ENCODE data around the gene FBXO30. TPM values are rescaled to one million over a fixed set of nuclear protein-coding genes. Genes with fewer than 3 reads are reported as not detected.
A peak's percentile ranks its signal among the peaks of the same experiment; 100 is the strongest.

Gene FBXO30
- total RNA-seq, 1 donor = 3.5 TPM

DNA sequence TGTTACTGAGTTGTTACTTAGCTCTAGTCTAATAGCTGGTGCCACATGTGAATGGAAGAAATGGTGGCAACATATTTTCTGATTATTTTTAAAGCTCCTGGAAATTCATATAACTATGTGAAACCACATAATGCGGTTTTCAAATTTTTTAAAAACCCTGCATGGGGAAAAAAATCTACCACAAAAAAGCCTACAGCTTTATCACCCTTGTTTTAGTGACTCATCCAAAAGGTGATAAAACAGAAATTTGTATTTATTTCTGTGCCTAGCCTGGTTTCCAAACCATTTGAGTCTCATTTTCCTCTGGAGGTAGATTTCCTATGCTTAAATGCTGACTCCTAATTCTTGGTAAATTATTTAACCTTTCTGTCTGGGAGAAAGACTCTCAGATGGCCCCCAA, 5.4 kb upstream of the FBXO30 start:
- no peak for DNase-seq (ENCODE audit: low read depth in 2 of 3, low spot score in 2 of 3)

DNA sequence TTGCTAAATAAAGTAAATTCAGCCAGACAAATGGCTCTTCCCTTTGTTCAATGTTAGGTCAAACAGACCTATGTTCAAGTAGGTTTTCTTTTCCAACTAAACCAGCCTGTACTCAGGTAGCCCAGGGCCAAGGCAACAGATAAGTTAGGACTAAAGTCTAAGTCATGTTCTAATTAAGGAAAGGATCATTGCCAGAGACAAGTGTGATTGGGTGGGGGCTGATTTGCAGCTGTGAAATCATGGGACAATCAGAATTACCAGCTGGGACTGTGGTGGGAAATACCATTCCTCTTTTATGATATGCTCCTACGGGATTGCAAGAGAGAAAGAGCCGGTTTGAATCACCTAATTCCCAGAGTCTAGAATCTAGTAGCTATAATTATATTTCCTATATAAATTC, 4.2 kb upstream of the FBXO30 start:
- no peak for DNase-seq (ENCODE audit: low read depth in 2 of 3, low spot score in 2 of 3)

DNA sequence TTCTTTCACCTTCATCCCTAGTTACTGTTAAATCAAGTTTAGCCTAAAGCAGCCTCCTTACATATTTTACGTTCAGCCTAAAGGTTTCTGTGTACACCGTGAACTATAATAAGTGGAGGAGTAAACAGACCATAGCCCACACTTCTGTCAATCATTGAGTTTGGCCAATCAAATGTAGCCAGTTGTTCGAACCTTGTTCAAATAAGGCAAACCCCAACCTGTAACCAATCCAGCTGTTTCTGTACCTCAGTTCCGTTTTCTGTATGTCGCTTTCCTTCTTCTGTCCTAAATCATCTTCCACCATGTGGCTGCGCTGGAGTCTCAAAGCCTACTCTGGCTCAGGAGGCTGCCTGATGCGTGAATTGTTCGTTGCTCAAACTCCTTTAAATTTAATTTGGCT, 1.8 kb upstream of the FBXO30 start:
- no peak for DNase-seq (ENCODE audit: low read depth in 2 of 3, low spot score in 2 of 3)

DNA sequence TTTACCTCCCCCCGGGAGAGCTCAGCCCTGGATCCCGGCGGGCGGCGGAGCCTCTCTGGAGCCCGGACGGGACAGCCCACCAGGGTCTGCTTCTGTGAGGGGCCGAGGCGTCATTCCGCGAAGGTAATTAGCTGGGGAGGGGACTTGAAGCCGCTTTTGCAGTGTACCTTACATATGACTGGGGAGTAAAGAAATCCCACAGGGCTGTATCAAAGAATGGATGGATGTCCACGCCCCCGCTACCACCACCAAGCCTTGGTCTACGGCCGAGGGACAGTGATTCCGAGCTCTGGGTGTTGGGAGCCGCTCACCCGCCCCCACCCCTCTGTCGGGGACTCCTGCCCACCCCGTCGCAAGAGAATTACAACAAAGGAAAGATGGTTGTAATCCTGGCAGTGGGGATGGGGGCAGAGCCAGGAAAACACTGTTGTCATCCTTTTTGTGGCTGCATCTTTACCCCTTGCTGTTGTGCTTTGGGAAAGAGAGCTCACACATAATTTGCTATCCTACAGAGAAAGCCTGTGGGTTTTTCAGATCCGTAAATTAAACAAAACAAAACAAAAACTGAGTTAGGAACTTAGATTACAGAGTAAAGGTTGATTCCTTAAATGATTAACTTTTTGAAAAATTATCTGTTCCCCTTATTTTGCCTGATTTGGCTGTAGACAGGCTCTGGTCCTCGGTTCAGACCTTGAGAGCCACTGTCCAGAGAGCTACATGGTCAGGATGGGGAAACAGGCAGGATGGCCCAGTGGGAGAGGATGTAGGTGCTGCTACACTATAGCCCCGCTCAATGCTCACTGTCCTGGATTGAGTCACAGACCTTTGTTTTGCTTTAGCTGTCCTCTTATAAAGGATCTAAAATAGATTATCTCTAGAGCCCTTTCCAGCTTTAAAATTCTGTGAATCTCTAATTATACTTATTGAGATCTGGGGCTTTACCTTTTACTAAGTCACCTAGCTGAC, 997 bp upstream of the FBXO30 start:
- no peak for DNase-seq (ENCODE audit: low read depth in 2 of 3, low spot score in 2 of 3)

DNA sequence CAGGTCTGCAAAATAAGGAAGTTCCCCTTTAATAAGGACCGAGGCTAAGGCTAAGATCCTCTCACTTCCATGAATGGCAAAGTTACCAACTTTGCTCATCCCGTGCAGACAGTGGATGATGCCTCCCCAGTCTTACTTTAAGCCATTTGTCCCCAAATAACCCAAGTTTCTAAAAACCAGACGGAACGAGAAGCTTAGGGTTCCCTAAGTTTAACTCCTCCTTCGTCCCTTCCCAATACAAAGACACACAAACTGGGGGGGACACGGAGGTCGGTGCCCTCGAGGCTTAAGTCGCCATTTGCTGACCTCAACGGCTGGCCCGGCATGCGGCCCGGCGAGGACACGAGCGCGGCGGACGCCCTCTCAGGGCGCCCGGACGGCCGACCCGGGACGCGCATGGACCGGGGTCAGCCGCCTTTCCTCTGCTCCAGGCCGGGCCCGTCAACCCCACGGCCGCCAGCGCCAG, 527 bp downstream of the FBXO30 start:
- DNase-seq (ENCODE audit: low read depth in 2 of 3, low spot score in 2 of 3) = peak in 1 of 3 donors; percentile 59

DNA sequence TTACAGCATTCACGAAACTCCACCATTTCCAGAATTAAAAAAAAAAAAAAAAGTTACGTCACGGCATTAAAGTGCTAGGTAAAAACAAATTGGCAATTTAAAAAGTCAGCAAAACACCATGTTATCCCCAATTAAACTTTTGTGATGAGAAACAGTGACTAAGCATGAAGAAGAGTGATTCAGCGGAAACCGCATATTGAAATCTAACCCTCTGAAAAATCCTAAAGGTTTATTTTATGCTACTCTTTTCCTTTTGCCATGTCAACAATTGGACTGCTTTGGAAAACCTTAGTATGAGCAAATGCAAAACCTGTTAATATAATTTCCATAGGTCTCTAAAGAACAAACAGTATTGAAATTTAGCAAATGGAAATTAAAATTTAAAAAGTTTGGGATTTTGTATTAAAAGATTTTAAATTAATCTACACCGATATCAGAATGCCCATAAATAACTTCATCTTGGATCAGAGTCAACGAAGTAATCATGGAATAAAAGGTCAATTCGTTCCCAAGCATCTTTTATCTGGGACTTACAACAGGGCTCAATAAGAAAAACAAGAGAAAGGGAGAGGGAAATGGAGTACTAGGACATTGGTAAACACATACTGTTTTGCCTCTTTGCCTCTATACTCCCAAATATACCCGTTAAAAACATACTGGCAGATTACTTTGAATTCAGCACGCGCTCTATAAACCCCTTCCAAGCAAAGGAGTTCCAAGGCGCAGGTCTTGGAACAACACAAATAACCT, 1.1 kb downstream of the FBXO30 start:
- peak in 2 of 3 donors; percentile 66 to 74 for DNase-seq (ENCODE audit: low read depth in 2 of 3, low spot score in 2 of 3)

DNA sequence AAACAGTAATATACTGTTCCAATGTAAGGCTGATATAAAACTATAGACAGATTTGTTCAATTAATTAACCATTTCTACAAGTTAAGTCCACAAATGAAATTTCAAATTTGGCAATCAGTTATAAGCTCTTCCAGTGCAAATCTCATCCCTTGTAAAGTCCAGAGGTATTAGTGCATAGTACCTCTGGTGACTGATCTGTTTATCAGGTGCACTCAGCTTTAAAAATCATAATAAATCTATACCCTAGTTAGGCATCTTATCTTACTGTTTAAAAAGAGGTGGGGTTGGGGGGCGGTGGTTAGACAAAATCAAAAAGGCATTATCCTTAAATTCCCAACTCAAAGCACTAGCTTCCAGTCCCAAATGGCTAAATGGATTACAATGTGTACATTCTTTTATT, 2.9 kb downstream of the FBXO30 start:
- no peak for DNase-seq (ENCODE audit: low read depth in 2 of 3, low spot score in 2 of 3)

DNA sequence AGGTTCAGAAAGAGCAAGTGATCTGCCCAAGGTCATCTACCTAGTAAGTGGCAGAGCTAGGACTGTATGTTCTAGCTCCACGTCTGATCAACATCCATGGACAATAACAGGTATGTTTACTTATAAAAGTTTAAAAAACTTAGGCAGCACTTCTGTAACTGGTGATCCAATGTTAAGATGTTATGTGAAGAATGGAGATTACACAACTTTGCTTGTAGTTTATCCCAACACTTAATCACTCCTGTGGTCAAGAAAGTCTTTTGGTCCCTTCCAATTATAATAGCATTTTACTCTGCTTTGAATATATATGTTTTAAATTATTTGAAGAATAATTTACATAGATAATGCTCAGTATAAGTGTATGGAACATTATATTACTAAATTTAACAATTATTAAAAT, 4.8 kb downstream of the FBXO30 start:
- no peak for DNase-seq (ENCODE audit: low read depth in 2 of 3, low spot score in 2 of 3)

DNA sequence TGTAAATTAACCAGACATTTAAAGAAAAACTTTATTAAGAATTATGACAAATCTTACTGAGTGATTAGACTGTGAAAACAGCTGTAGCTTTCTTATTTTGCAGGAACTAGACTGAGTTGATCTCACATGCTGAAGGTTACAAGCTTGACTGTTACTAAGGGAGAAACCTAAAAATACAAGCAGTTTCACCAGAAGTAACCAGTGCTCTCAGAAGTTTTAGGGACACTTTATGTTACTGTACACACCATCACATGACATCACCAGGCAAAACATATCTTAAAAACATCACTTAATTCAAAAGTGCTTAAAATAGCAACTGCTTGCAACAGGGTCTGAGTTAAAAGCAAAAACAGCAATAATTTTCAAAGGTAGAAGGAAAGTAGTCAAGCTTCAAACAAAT, 5.4 kb downstream of the FBXO30 start:
- DNase-seq (ENCODE audit: low read depth in 2 of 3, low spot score in 2 of 3) = no peak

DNA sequence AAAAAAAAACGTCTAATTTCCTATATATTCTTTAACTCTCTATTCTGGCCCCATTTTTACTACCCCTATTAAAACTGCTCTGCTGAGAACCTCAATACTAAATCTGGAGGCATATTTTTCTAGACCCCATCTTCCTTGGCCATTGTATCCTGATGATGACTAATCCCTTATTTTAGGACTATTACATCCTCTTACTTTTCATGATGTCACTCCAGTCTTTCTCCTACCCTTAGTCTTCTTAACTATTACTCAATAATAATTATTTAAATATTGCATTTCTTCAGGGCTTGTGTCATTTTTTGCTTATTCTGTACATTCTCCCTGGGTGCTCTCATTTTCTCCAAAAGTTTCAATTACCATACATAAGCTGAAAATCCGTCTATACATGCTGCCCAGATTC, 6.4 kb downstream of the FBXO30 start:
- DNase-seq (ENCODE audit: low read depth in 2 of 3, low spot score in 2 of 3) = no peak

DNA sequence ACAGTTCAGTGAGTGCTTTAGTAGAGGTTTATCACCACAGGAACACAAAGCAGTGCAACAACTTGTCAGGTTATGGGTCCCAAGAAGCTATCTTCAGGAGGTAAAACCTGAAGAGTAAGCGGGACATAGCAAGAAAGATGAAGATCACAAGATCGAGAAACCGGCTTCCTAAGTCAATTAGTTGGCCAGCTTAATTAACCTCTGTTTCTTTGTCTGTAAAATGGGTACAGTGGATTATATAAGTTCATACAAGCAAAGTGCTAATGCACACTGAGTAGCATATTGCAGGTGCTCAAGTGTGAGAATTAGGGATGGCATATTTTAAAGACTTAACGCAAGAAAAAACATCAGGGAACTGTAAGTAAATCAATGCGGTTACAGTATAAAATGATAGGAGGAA, 12.5 kb downstream of the FBXO30 start:
- no peak for DNase-seq (ENCODE audit: low read depth in 2 of 3, low spot score in 2 of 3)

DNA sequence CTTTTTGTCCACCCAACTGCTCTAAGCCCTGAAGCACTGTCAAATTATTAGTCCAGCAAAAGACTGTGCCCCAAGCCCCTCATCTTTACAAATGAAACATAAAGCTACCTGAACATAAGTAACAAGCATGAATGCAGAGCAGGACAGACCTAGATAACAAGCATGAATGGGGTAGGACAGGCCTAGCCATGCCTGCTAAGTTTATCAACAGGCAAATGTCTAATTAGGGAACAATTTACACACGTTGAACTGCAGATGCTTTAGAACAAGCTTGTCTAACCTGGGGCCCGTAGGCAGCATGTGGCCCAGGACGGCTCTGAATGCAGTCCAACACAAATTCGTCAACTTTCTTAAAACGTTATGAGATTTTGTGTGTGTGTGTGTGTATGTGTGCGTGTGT, 13.6 kb downstream of the FBXO30 start:
- no peak for DNase-seq (ENCODE audit: low read depth in 2 of 3, low spot score in 2 of 3)

DNA sequence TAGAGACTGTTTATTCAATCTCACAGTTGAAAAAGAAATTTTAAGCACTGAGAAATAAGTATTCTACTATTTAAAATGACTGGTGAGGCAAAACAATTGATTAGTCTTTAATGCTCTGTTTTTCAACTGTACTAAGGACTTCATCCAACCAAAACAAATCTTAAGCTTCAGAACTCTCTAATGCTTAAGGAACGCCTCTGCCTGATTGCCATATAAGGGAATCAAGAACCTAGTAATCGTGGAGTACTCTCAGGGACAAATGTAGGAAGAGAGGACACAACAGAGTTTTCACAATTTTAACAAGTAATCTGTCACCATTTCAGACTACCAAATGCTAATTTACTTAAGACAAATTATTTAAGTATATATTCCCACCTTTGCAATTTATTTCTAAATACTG, 16.1 kb downstream of the FBXO30 start:
- no peak for DNase-seq (ENCODE audit: low read depth in 2 of 3, low spot score in 2 of 3)

DNA sequence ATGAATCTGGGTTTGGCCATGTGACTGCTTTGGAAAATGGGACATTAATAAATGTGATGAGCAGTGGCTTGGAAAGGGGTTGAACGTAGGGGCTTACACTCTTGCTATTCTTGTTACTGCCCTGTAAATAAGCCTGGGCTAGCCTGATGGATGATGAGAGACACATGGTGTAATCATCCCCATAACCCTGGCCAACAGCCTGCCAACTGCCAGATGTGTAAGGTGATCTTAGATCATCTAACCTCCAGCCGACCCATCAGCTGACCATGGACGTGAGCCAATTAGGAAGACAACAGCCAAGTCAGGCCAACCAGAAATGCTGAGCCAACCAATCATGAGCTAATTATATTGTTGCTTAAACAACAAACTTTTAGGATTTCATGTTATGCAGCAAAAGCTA, 25.2 kb downstream of the FBXO30 start:
- DNase-seq (ENCODE audit: low read depth in 2 of 3, low spot score in 2 of 3) = no peak

DNA sequence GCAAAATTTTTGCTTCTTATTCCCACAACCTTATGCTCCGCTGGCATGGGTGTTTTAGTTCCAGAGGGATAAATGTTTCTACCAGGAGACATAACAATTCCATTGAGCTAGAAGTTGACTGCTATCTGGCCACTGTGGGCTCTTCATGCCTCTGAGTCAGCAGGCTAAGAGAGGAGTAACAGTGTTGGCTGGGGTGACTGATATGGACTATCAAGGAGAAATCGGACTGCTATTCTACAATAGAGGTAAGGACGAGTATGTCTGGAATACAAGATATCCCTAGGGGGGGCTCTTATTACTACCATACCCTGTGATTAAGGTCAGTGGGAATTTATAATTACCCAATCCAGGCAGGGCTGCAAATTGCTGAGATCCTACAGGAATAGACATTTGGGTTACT, 26.9 kb downstream of the FBXO30 start:
- no peak for DNase-seq (ENCODE audit: low read depth in 2 of 3, low spot score in 2 of 3)

DNA sequence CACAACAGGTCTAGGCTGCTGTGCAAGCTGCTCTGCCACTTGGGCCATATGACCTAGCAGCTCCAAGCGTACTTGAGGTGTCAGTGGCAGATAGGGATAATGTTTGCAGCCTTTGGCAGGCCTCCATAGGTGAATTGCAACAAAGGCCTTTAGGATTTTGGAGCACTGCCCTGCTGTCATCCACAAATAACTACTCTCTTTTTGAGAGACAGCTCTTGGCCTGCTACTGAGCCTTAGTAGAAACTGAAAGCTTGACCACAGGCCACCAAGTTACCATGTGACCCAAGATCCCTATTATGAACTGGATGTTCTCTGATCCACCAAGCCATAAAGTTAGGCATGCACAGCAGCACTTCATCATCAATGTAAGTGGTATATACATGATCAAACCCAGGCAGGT, 29.9 kb downstream of the FBXO30 start:
- DNase-seq (ENCODE audit: low read depth in 2 of 3, low spot score in 2 of 3) = no peak

DNA sequence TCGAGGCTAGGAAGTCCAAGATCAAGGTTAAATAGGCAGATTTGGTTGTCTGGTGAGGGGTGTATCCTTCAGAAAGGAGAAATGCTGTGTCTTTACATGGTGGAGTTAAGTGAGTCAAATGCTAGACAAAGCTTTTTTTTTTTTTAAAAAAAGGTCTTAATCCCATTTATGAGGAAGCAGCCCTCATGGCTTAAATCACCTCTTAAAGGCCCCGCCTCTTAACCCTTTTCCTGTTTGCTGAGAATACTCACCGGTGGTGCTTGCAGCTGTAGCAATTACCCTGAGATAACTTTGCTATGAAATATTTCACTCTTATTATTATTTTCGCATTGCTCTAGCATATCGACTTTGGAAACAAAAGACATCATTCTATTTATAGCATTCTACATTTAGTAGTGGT, 30.8 kb downstream of the FBXO30 start:
- peak in 1 of 3 donors; percentile 28 for DNase-seq (ENCODE audit: low read depth in 2 of 3, low spot score in 2 of 3)

DNA sequence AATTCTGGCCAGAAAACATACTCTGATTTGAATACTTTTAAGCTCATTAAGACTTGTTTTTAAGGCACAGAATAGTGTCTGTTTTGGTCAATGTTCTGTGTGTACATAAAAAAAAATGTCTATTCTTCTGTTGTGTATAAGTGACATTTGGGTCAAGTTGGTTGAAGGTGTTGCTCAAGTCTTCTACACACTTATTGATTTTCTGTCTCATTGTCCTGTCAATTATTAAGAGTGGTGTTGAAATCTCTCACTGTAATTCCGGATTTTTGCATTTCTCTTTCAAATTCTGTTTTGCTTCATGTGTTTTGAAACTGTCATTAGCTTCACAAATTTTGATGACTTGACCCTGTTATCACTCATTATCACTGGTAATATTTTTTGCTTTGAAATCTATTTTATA, 41.7 kb downstream of the FBXO30 start:
- no peak for DNase-seq (ENCODE audit: low read depth in 2 of 3, low spot score in 2 of 3)

DNA sequence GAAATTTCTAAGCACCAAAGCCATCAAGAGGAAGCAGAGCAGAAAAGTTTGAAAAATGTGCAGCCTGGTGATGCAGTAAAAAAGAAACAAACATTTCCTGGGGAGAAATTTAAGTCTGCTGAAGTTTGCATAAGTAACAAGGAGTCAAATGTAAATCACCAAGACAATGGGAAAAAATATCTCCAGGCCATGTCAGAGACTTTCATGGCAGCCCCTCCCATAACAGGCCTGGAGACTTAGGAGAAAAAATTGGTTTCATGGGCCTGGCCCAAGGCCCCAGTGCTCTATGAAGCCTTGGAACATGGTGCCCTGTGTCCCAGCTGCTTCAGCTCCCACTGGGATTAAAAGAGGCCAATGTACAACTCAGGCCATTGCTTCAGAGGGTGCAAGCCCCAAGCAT, 49.1 kb downstream of the FBXO30 start:
- DNase-seq (ENCODE audit: low read depth in 2 of 3, low spot score in 2 of 3) = no peak

DNA sequence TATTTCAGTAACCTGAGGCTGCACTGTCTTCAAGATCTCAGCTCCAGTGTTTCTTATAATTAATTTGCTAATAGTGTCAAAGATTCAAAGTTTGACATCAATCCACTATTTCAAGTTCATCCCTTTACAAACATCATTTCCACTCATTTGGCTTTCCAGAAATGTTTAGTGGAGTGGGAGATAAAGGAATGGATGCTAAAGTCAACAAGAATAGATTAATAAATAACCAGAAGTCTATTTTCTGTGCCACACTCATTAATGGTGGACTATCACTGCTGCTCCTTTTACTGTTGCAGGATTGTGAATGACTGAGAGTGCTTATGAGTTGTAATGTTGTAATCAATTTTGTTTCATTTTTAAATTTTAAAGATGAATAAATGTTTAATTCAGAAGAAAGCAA, 50.9 kb downstream of the FBXO30 start:
- no peak for DNase-seq (ENCODE audit: low read depth in 2 of 3, low spot score in 2 of 3)

DNA sequence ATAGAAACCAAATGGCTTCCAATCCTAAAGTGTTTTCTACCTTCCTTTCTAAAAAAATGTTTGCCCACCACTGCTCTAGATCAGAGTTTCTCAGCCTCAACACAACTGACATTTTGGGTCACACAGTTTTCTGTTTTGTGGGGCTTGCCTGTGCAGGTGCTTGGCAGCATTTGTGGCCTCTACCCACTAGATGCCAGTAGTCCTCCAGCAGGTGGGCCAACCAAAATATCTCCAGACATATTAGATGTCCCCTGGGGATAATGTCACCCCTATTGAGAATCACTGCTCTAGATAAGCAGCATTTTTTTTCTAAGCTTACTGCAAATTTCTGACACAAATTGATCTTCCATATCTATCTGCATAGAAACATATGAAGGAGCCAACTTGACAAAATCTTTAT, 53.0 kb downstream of the FBXO30 start:
- DNase-seq (ENCODE audit: low read depth in 2 of 3, low spot score in 2 of 3) = no peak

DNA sequence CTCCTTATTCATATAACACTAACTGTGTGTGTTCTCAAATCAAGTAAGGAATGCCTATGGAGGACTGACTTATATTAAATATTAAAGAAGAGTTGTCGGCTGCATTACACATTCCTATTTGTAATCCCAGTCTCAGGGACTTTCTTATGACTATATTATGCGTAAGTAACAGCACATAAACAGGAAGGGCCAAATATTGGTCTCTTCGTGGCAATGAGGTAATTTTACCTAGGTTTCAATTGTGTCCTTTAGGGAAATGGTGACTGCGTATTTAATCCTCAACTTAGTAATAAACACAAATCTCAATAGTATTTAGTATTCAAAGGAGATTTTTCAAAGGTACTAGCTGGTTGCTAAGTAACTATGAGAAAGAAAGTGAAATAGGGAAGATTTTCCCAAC, 56.5 kb downstream of the FBXO30 start:
- no peak for DNase-seq (ENCODE audit: low read depth in 2 of 3, low spot score in 2 of 3)
